ENCODE results near the gene VDAC2. TPM values are rescaled to one million over a fixed set of nuclear protein-coding genes. Genes with fewer than 3 reads are reported as not detected.
"Not testable (repeated sequence)": the region's sequence is repeated elsewhere in the genome, so short reads cannot be mapped to it uniquely, and the experiment has no call there.

VDAC2 gene
- polyA plus RNA-seq, 4 donors, result 155 to 274 (median 224) TPM

DNA sequence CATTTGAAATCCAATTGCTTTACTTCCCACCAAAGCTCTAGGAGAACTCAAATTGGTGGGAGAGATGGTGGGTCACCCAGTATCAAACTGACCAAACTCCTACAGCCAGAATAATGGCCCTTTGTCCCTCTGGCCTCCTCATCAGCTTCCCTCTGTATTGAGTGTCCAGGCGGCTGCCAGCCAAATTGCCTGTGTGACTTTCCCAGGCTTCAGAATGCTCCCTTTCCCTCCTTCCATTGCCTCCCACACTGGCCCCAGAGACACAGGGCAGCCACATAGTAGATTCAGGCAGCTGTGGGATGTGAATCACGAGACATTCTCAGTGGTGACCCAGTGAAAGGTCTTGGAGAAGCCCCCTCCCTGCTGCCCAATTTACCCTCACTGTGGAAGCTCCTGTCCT lies 12.7 kb upstream of the VDAC2 start:
- no peak for DNase-seq (ENCODE audit: low read depth in 4 of 4, low spot score in 3 of 4)

GRCh38 chr10:75199949-75200348 lies 10.6 kb upstream of the VDAC2 start:
- DNase-seq (ENCODE audit: low read depth in 4 of 4, low spot score in 3 of 4), result not testable (repeated sequence)

DNA sequence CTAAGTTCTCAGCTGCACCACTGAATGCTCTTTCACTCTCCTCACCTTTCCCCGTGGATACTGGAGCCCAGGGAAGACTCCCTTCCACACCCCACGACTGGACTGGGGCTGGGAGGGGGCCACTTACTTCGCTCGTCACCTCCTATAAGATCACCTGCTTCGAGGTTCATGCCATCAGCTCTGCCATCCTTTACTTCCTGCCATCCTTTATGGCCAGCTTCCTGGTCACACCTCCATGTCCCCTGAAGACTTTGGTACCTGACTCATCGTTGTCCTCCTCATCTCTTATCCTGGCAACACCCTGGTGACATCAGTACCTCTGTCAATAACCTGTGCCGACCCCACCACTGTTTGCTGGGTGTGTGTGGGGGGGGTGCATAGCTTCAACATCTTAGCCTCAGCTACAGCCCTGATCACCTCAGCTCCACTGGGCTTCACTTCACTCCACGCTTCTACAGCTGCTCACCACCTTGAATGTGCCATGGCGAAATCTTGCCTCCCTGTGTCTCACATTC lies 8.7 kb upstream of the VDAC2 start:
- no peak for DNase-seq (ENCODE audit: low read depth in 4 of 4, low spot score in 3 of 4)

- DNase-seq (ENCODE audit: low read depth in 4 of 4, low spot score in 3 of 4), result no peak
These were observed 8.1 kb upstream of the VDAC2 start for GRCh38 chr10:75202321-75203045.

- not testable (repeated sequence) for DNase-seq (ENCODE audit: low read depth in 4 of 4, low spot score in 3 of 4)
These were observed 7.5 kb upstream of the VDAC2 start for GRCh38 chr10:75203046-75203620.

GRCh38 chr10:75203724-75204123 lies 6.9 kb upstream of the VDAC2 start:
- no peak for DNase-seq (ENCODE audit: low read depth in 4 of 4, low spot score in 3 of 4)

GRCh38 chr10:75205908-75206307 lies 4.7 kb upstream of the VDAC2 start:
- no peak for DNase-seq (ENCODE audit: low read depth in 4 of 4, low spot score in 3 of 4)

DNA sequence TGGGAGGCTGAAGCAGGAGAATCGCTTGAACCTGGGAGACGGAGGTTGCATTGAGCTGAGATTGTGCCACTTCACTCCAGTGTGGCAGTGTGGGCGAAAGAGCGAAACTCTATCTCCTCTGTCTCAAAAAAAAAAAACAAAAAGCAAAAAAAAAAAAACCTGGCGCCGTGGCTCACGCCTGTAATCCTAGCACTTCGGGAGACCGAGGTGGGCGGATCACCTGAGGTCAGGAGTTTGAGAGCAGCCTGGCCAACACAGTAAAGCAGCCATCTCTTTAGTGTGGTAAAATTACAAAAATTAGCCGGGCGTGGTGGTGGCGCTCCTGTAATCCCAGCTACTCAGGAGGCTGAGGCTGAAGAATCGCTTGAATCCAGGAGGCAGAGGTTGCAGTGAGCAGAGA lies 4.0 kb upstream of the VDAC2 start:
- not testable (repeated sequence) for DNase-seq (ENCODE audit: low read depth in 4 of 4, low spot score in 3 of 4)

DNA sequence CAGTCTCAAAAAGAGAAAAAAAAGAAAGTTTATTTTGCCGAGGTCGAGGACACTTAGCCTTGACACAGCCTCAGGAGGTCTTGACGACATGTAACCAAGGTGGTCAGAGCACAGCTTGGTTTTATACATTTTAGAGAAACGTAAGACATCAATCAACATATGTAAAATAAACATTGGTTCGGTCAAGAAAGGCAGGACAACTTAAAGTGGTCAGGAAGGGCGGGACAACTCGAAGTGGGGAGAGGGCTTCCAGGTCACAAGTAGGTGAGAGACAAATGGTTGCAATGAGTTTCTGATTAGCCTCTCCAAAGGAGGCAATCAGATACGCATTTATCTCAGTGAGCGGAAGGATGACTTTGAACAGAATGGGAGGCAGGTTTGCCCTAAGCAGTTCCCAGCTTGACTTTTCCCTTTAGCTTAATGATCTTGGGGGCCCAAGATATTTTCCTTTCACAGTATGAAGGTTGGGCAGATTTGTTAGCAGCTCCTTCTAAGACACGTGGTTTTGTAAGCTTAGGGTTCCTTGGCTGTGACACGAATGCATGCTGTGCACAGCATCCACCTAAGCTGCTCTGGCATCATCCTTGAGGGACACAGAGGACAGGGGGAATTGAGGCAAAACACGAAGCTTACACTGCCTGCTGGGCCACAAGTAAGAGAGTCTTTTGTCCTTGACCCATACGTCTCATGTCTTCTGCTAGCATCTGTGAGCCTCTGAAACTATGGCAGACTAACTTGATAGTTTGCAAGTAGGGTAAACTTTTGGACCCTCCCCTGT lies 3.3 kb upstream of the VDAC2 start:
- DNase-seq (ENCODE audit: low read depth in 4 of 4, low spot score in 3 of 4), result no peak

DNA sequence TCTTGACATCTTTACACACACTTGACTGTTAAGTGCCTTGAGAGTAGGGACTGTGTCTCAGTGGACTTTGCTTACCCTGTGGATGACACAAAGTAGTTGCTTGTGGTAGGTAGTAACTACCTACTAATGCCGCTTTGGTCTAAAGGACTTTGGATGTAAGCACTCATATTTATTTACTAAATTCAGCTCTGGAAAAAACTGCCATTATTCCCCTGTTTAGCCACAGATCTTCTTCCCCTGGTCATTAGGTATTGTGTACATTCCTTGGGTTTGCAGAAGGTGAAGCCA lies 2.8 kb upstream of the VDAC2 start:
- no peak for DNase-seq (ENCODE audit: low read depth in 4 of 4, low spot score in 3 of 4)

- no peak for DNase-seq (ENCODE audit: low read depth in 4 of 4, low spot score in 3 of 4)
These were observed 2.4 kb upstream of the VDAC2 start for GRCh38 chr10:75208181-75208580.

GRCh38 chr10:75209086-75209920 lies 1.3 kb upstream of the VDAC2 start:
- DNase-seq (ENCODE audit: low read depth in 4 of 4, low spot score in 3 of 4), result no peak

DNA sequence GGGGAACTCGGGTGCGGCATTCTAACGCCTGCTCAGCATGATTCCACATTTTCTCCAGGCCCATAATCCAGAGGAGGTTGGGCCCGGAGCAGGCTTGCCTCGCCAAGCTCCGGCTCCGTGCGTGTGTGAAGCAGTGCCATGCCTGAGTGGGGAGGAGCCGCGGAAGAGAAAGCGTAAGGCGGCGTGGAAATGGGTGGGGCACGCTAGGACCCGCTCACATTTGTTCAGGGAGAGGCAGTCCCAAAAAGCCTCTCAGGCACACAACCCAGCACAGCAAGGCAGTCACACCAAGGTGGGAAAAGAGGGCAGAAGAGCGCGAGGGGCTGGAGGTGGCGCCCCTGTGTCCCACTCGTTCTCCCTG lies 695 bp upstream of the VDAC2 start:
- no peak for DNase-seq (ENCODE audit: low read depth in 4 of 4, low spot score in 3 of 4)

- no peak for DNase-seq (ENCODE audit: low read depth in 4 of 4, low spot score in 3 of 4)
These were observed 553 bp downstream of the VDAC2 start for GRCh38 chr10:75211007-75211691.

GRCh38 chr10:75212343-75212742 lies 1.7 kb downstream of the VDAC2 start:
- DNase-seq (ENCODE audit: low read depth in 4 of 4, low spot score in 3 of 4), result no peak

- no peak for DNase-seq (ENCODE audit: low read depth in 4 of 4, low spot score in 3 of 4)
These were observed 9.7 kb downstream of the VDAC2 start for GRCh38 chr10:75220274-75220673.

DNA sequence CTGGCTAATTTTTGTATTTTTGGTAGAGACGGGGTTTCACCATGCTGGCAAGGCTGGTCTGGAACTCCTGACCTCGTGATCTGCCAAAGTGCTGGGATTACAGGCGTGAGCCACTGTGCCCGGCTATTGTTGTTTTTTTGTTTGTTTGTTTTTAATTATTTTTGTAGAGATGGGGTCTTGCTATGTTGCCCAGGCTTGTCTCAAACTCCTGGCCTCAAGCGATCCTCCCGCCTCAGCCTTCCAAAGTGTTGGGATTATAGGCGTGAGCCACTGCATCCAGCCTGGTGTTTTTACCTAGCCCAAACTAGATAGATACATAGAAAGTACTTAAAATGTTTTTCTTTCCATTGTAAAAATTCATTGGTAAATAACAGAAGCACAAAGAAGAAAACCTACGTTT lies 10.9 kb downstream of the VDAC2 start:
- DNase-seq (ENCODE audit: low read depth in 4 of 4, low spot score in 3 of 4), result not testable (repeated sequence)

DNA sequence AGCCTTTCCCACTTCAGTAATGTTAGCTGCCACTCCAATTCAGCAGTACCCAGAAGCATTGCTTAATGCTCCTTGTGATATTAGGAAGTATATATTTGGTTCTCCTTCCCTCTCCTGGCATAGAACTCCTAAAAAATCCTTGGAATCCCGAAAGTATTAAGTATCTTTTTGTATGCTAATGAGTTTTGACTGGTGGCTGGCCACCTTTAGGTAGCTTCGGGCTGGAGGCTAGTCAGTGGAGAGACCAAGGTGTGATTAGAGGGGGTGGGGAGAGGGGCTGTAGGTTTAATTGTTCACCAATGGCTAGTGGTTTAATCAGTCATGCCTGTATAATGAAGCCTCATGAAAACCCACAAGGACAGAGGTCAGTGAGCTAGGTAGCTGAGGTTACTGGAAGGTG lies 12.9 kb downstream of the VDAC2 start:
- DNase-seq (ENCODE audit: low read depth in 4 of 4, low spot score in 3 of 4), result no peak

DNA sequence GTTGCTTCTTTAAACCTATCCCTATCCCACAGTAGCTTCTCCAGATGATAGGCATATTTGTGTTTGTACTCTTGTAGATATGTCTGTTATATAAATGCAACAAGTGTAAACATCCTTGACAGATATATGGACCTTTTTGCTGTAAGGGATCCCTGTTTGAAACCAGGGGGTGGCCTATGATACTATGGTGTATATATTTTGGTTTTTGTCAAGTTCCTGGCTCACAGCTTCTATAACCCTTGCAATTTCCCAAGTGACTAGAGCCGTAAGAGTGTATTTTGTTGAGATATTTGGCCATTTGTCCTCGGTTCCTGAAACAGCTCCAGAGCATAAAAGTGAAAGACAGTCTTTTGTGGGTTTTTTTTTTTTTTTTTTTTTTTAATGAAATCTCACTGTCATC lies 15.5 kb downstream of the VDAC2 start:
- no peak for DNase-seq (ENCODE audit: low read depth in 4 of 4, low spot score in 3 of 4)

DNA sequence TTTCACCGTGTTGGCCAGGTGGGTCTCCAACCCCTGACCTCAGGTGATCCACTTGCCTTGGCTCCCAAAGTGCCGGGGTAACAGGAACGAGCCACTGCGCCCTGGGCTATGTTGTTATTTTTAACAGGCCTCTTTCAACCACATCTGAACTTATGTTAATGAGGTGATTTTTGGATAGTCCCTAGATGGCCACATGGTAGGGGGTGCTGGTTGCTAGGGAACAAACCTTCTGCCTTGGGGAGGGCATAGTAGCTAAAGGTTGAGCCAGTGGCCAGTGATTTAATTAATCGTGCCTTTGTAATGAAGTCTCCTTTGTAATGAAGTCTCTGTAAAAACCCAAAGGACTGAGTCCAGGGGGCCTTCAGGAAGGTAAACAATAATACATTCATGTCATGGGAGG lies 16.1 kb downstream of the VDAC2 start:
- DNase-seq (ENCODE audit: low read depth in 4 of 4, low spot score in 3 of 4), result no peak

Data from left renal pelvis (tissue), 4 donors.